GM19452 (cell line): ENCODE measurements around the gene ZBTB32.
"Not testable (repeated sequence)": the region's sequence is repeated elsewhere in the genome, so short reads cannot be mapped to it uniquely, and the experiment has no call there.

Source experiments
- ATAC-seq: cut with Tn5 transposase; IDR thresholded peaks from one replicate; pipeline ENCODE4 v1.9.1; 2021; ENCODE audit not compliant: unreplicated experiment

Gene ZBTB32, protein sequence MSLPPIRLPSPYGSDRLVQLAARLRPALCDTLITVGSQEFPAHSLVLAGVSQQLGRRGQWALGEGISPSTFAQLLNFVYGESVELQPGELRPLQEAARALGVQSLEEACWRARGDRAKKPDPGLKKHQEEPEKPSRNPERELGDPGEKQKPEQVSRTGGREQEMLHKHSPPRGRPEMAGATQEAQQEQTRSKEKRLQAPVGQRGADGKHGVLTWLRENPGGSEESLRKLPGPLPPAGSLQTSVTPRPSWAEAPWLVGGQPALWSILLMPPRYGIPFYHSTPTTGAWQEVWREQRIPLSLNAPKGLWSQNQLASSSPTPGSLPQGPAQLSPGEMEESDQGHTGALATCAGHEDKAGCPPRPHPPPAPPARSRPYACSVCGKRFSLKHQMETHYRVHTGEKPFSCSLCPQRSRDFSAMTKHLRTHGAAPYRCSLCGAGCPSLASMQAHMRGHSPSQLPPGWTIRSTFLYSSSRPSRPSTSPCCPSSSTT

DNA sequence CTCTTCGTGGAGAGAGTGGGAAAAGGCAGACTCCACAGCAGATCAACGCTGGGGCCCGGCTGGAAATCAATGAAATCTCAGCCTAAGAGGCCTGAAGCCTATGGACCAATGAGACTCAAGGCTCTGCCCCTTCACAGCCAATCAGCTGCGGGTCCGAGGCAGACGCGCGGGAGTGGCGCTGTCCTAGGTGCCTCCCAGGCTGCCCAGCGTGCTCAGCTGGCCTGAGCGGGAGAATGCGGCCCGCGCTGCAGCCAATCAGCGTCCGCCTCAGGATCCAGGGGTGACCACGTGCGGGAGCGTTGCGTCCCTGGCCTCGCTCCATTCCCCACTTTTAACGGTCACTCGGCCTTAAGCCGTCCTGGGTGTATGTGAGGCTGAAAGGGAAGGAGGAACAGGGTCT lies at the start of gene ZBTB32:
TSS of gene ZBTB32 (plus strand) at position 341 of the 400 bp plus-strand sequence. CDS start 10,069 bp downstream, outside the sequence.
- ATAC-seq: no peak

DNA sequence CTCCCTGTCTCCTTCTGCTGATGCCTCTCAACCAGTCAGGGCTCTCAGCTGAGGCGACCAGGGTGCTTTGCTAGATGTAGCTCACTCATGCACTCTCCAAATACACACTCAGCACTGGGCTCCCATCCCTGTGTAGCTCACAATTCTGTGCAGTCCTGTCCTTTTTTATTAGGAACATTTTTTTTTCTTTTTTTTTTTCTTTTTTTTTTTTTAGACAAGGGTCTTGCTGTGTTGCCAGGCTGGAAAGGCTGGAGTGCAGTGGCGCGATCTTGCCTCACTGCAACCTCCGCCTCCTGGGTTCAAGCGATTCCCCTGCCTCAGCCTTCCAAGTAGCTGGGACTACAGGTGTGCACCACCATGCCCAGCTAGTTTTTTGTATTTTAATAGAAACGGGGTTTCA lies 49.5 kb upstream of the ZBTB32 start:
- ATAC-seq: not testable (repeated sequence)

DNA sequence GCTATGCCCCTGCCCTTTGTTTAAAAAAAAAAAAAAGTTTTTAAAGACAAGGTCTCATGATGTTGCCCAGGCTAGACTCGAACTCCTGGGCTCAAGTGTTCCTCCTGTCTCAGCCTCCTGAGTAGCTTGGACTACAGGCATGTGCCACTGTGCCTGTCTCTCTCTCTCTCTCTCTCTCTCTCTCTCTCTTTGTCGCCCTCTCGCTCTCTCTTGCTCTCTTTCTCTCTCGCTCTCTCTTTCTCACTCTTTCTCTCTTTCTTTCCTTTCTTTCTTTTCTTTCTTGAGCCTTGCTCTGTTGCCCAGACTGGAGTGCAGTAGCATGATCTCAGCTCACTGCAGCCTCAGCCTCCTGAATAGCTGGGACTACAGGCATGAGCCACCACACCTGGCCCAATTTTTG lies 48.8 kb upstream of the ZBTB32 start:
- ATAC-seq: no peak

DNA sequence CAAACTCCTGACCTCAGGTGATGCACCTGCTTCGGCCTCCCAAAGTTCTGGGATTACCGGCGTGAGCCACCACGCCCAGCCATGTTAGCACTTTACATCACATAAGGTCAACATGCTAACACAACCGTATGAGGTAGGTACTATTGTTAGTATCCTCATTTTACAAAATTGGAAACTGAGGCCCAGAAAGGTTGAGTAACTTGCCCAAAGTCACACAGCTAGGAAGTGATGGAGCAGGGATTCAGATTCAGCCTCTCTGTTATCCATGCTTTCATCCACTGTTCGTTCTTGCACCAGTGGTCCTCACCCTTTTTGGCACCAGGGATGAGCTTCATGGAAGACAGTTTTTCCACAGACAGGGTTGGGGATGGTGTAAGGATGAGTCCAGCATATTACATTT lies 47.7 kb upstream of the ZBTB32 start:
- no peak for ATAC-seq

DNA sequence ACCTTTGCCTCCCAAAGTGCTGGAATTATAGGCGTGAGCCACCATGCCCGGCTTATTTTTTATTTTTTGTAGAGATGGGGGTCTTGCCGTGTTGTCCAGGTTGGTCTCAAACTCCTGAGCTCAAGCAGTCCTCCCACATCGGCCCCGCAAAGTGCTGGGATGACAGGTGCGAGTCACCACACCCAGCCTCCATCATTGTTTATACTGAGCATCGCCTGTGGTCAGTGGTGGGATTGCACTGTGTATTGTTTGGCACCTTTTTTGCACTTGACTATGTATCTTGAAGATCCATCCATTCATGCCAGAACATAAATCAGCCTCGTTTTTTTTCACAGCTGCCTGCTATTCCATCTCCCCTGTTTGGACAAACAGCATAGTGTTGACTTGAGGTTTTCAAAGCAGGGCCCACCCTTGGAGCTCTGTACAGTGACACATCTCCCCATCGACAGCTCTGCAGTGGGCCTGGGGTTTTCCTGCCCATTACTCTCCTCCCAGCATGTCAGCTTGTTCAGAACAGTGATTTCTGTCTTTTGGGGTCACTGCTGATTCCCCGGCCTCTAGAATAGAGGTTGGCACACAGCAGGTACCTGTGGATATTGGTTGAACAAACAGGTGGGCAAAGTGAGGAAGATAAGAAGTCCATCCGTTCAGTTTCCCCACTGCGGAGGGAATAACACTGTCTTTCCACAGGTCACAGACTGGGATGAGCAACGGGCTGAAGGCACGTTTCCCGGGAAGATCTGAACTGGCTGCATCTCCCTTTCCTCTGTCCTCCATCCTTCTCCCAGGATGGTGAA lies 46.3 kb upstream of the ZBTB32 start:
- ATAC-seq: no peak

DNA sequence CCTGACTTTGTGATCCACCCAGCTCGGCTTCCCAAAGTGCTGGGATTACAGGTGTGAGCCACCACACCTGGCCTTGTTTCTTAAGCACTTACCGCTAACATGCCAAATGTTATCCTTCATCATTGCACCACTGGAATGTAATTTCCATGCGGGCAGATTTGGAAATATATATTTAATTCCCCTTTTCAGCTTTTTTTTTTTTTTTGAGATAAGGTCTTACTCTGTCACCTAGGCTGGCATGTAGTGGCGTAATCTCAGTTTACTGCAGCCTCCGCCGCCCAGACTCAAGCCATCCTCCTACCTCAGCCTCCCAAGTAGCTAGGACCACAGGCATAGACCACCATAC lies 42.4 kb upstream of the ZBTB32 start:
- no peak for ATAC-seq

DNA sequence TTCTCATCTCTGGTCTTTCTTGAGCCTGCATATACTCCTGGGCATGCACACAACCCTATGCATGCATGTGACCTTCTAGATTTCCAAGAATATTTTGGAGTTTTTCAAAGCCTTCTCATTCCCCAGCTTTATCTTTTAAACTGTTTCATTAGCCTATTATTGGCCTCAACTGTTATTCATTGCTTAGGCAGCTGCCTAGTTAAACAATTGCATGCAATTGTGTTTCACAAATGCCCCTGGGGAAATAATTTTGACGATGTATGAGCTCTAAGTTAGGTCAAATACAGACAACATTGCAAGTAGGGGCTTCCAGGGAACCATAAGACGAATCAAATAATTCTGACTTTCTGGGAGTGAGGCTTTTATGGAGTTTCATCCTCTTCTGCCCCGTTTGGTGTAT lies 40.4 kb upstream of the ZBTB32 start:
- ATAC-seq: no peak

DNA sequence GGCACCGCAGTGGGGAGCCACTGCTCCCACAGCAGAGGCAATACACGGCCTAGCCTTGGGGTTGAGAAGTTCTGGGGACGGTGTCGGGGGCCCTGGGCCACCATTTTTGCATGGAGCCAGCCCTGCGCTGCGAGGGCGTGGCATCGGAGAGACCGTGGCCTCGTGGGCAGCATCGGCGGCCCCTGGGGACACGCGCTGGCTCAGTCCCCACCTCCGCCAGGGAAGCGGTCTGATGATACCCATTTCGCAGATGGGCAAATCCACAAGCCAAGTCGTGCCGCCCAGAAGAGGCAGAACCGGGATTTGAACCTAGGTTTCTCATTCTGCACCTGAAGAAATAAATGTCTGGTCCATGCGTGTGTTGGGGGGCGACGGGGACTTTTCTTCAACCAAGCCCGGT lies 39.2 kb upstream of the ZBTB32 start:
- no peak for ATAC-seq

DNA sequence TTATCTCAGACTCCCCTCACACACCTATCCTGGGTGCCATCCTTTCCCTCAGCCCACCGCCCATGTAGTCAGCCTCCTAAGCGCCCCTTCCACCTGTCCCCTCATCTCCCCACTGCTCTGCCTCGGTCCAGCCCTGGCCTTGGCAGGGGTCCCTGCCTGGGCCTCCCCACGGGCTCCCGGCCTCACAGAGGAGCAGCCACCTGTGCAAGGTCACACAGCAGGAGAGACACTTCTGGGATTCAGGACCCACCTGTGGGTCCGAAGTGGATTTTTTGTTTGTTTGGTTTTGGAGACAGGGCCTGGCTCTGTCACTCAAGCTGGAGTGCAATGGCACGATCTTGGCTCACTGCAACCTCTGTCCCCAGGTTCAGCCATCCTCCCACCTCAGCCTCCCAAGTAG lies 38.8 kb upstream of the ZBTB32 start:
- ATAC-seq: no peak

DNA sequence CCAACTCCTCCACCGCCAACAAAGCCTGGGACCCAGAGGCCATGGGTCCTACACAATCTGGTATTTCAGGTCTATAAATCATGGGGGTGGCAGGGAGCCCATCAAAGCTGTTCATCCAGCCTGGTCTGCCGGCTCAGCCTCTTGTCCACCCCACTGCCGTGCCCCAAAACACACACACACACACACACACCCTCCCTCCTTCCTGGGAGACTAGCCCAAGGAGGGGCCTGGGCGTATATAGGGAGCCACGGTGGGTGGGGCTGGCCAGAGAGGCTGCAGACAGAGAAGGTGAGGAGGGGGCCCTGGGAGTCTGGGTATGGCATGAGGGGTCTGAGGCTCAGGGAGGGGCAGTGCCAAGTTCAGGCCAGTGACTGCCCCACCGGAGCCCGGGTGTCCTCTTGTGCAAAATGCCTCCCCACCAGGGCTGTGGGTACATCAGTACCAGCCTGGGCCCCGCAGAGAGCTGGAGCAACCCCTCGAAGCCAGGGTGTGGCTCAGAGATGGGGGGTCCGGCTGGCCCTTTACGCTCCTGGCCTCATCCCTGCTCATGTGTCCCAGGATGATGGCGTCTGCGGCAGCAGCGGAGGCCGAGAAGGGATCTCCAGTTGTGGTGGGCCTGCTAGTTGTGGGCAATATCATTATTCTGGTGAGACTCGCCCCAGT lies 38.0 kb upstream of the ZBTB32 start, which contains the start of gene UPK1A:
TSS of gene UPK1A (plus strand) at position 267 of the 663 bp plus-strand sequence. CDS start at position 563, 296 bp downstream.
- no peak for ATAC-seq

DNA sequence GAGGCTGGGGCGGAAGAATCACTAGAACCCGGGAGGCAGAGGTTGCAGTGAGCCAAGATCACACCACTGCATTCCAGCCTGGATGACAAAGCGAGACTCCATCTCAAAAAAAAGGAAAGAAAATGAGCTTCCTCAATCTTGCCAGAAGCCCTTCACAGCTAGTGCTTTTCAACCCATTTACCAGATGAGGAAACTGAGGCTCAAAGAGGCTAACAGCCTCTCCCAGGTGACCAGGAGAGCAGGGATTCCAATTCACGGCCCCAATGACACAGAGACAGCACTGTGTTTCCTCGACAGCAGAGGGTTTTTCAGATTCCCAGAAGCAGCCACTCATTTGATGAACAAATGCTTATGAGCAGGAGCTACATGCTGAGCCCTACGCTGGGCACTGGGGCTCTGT lies 34.8 kb upstream of the ZBTB32 start:
- no peak for ATAC-seq

DNA sequence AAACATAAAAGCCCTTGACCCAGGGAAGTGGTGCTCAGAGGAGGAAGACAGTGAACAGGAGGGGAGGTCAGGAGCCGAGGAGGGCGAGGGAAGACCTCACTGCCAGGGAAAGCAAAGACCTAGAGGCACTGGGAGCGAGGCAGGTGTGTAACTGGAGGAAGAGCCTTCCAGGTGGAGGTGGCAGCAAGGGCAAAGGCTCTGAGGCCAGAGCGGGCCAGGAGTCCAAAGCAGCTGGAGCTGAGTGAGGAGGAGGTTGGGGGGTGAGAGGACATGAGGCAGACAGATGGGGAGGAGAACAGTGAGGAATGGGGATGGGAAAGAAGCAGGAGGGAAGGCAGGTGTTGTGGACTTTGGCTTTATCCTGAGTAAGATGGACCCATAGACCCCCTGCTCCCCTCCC lies 34.4 kb upstream of the ZBTB32 start:
- no peak for ATAC-seq

DNA sequence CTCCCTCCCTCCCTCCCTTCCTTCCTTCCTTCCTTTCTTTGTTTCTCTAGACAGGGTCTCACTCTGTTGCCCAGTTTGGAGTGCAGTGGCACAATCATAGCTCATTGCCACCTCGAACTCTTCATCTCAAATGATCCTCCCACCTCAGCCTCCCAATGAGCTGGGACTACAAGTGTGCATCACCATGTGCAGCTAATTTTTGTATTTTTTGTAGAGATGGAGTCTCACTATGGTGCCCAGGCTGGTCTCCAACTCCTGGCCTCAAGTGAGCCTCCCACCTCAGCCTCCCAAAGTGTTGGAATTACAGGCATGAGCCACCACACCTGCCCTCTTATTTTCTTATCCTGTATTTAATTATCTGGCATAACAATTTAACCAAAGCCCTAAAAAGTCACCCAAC lies 33.7 kb upstream of the ZBTB32 start:
- ATAC-seq: no peak

DNA sequence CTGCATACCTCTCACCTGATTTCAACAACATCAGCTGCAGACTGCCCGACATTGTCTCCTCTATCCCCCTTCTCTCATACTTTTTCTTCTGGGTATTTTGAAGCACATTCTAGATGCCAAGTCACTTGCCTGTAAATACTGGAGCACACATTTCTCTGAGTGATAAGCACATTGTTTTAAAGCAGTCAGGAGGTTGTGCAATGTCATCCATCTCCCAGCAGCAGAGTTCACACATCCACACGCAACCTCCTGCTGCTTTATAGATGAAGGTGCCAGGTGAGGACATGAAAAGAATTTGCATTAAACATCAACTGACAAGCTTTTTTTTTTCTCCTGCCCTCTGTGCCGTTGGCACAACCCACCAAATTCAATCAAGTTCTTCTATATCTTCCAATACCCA lies 32.5 kb upstream of the ZBTB32 start:
- no peak for ATAC-seq

DNA sequence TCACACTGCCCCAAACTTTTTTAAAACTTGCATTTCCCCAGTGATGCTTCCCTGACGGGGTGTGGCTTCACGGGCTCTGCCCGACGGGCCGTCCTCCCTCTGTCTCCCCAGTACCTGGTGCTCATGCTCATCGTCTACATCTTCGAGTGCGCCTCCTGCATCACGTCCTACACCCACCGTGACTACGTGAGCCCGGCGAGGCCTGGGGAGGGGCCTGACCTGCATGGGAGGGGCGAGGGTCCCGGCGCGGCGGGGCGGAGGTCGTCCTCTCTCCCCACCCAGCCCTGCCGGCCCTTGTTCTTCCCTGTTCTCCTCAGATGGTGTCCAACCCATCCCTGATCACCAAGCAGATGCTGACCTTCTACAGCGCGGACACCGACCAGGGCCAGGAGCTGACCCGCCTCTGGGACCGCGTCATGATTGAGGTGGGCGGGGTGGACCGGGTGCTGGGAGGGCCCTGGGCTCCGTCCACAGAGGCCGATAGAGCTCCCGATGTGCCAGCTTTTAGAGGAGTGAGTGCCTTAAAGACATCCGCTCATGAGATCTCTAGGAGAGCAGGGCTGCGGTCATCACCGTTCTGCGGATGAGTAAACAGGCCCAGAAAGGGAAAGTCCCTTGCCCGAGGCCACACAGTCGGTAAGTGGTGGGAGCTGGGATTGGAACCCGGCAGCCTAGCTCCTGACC lies 31.1 kb upstream of the ZBTB32 start:
- ATAC-seq: no peak

DNA sequence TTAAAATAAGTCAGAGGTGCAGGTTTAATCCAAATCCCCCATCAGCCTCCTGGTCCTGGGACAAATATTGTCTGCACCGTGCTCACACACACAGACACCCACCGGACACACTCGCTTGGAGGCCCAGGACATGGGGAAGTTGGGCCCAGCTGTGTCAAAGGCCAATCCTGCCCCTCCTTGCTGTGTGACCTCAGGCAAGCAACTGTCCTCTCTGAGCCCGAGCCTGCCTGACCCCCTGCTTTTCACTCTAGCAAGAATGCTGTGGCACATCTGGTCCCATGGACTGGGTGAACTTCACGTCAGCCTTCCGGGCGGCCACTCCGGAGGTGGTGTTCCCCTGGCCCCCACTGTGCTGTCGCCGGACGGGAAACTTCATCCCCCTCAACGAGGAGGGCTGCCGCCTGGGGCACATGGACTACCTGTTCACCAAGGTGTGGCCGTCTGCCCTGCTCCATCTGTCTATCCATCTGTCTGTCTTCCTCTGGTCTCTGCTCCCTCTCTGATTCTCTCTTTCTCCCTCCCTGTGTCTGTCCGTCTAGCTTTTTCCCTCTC lies 28.7 kb upstream of the ZBTB32 start:
- no peak for ATAC-seq

DNA sequence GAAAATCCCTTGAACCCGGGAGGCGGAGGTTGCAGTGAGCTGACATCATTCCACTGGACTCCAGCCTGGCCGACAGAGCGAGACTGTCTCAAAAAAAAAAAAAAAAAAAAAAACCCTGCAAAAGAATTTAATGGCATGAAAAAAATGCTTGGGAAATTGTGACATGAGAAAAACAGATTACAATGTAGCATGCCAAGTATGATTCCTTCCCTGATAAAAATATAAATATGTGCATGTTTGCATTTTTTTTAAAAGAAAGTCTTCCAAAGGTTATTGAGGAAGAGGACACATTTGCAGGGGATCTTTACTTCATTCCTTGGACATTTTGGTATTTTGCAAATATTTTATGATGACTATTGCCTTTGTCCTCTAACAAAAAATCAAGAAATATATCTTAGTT lies 14.5 kb upstream of the ZBTB32 start:
- ATAC-seq: no peak

DNA sequence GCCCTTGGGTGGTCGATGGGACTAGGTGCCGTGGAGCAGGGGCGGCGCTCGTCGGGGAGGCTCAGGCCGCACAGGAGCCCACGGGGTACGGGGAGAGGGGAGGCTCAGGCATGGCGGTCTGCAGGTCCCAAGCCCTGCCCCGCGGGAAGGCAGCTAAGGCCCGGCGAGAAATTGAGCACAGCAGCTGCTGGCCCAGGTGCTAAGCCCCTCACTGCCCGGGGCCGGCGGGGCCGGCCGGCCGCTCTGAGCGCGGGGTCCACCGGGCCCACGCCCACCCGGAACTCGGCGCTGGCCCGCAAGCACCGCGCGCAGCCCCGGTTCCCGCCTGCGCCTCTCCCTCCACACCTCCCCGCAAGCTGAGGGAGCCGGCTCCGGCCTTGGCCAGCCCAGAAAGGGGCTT lies 13.3 kb upstream of the ZBTB32 start:
- ATAC-seq: not testable (repeated sequence)

DNA sequence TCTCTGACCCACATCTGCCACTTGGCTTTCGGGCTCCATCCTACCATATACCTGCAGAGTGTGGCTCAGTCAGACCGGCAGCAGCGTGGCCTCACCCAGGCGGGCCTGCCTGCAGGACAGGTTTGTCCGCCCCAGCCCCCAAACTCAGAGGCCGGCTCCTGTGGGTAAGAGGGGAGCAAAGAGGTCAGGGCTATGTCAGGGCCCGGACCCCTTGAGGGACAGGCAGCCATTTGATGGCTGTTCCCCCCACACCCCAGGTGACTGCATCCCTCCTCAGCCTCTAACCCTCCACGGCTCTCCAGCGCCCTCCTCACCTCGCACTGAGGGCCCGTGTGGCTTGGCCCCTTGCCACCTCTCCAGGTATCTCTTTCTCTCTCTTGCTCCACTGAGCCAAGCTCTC lies 12.3 kb upstream of the ZBTB32 start:
- ATAC-seq: no peak

DNA sequence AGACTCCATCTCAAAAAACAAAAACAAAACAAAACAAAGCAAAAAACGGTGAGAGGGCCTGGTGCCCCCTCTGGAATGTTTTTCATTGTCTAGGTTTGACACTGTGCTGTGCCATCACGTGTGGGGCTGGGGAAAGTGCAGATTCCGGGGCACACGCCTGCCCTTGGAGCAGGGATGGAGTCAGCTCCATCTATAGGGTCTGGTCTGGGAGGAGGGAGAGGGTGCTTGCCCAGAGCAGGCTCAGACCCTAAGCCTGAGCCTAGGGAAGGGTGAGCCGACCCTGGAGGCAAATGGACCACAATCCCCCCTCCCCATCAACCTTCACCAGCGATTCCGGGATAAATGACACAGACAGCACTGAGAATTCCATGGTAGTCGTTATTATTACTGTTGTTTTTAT lies 10.9 kb upstream of the ZBTB32 start:
- no peak for ATAC-seq
